Lung (tissue), 12 donors: Measurements from ENCODE around the gene FAM210A. TPM values are rescaled to one million over a fixed set of nuclear protein-coding genes. Genes with fewer than 3 reads are reported as not detected.

Experiments
- ATAC-seq: fragments of 200-7000 bp; cut with Tn5 transposase; one replicate; pipeline ENCODE4 v1.9.1; 2020; ENCODE audit warnings: moderate number of reproducible peaks; ENCODE audit not compliant: insufficient read depth, low FRiP score
- DNase-seq, 3 donors: peaks; one replicate each; pipeline ENCODE4 v3.0.0-alpha.2; 2013 to 2017
- H3K27ac ChIP-seq, 2 donors: one replicate each; pipeline ENCODE4 v1.5.1; 2013; ENCODE audit warnings: mild to moderate bottlenecking in 2 of 2, moderate library complexity in 2 of 2, control low read depth in 1 of 2, inconsistent platforms in 1 of 2, low read depth in 1 of 2, low read length in 1 of 2
- H3K27me3 ChIP-seq, 3 donors: one replicate each; pipeline ENCODE4 v1.5.1; 2013; ENCODE audit warnings: low read length in 2 of 3; ENCODE audit not compliant: control insufficient read depth in 3 of 3, insufficient read depth in 3 of 3
- H3K36me3 ChIP-seq, 4 donors: one replicate each; pipeline ENCODE4 v1.5.1; 2013; ENCODE audit warnings: low read length in 4 of 4, mild to moderate bottlenecking in 1 of 4, moderate library complexity in 1 of 4; ENCODE audit not compliant: control insufficient read depth in 4 of 4, insufficient read depth in 4 of 4
- H3K4me1 ChIP-seq, 5 donors: one replicate each; pipeline ENCODE4 v1.5.1; 2013; ENCODE audit warnings: low read length in 5 of 5, mild to moderate bottlenecking in 2 of 5, moderate library complexity in 1 of 5; ENCODE audit not compliant: control insufficient read depth in 5 of 5, insufficient read depth in 5 of 5
- H3K4me3 ChIP-seq: one replicate; pipeline ENCODE4 v1.5.1; 2013; ENCODE audit warnings: mild to moderate bottlenecking, control low read depth, moderate library complexity
- H3K9ac ChIP-seq, 2 donors: one replicate each; pipeline ENCODE4 v1.5.1; 2013; ENCODE audit warnings: low read length in 2 of 2, control low read depth in 1 of 2; ENCODE audit not compliant: insufficient read depth in 1 of 2
- H3K9me3 ChIP-seq, 4 donors: one replicate each; pipeline ENCODE4 v1.5.1; 2013; ENCODE audit warnings: low read length in 3 of 4, mild to moderate bottlenecking in 1 of 4, moderate library complexity in 1 of 4; ENCODE audit not compliant: control insufficient read depth in 4 of 4, insufficient read depth in 3 of 4
- CTCF ChIP-seq: IDR thresholded peaks from 2 replicates; pipeline ENCODE4 v1.5.1; 2012; ENCODE audit warnings: mild to moderate bottlenecking; ENCODE audit errors: control extremely low read depth, extremely low read depth
- WGBS, 2 donors: extraction: QIAGEN DNeasy Blood & Tissue Kit; methylation state at CpG; one replicate each; pipeline ENCODE4 v1.1.7; 2013; 5-methylcytosine and 5-hydroxymethylcytosine counted together
- polyA plus RNA-seq, 2 donors: library from polyadenylated mRNA; stranded (reverse); fragments of 200-250 nt; gene quantifications; one replicate each; pipeline ENCODE4 v1.2.1, GENCODE V29; 2013
- total RNA-seq, 2 donors: library from RNA; depleted of rRNA in 1 of 2; stranded (reverse); fragments of >200 nt in 1 of 2; gene quantifications; one replicate each; pipeline ENCODE4 v1.2.1, GENCODE V29; 2014 to 2021
- donor health status: control.
- donor health status: control.
- donor health status: Bipolar disorder and iron deficiency.
- donor health status: healthy.
- donor health status: DM: yes; HTN: yes; CAD: no.

FAM210A gene
- total and polyA plus RNA-seq, 4 donors = 4.2 to 20.2 (median 8.4) TPM

- H3K27ac ChIP-seq = peak overlapping the region in 1 of 2 donors; percentile 42
- H3K4me1 ChIP-seq = peaks cover 0 to 28% (median 12%) of the 10 kb centered on the region in 5 donors
- DNase-seq (no peak), ATAC-seq (no peak)
- WGBS, 2 donors = 92% methylated on average over 15 of the region's 15 CpGs
- peaks cover 0 to 7% (median 0%) of the 10 kb centered on the region in 4 donors for H3K36me3 ChIP-seq
- H3K9me3 ChIP-seq = peaks cover 0 to 2% (median 0%) of the 10 kb centered on the region in 4 donors
- TF ChIP-seq CTCF = no peak
- H3K4me3 ChIP-seq = no peak overlapping the region
- H3K9ac ChIP-seq = no peak overlapping the region
- no peaks in the 10 kb centered on the region for H3K27me3 ChIP-seq
Observed at GRCh38 chr18:13642440-13642827, 83.9 kb downstream of the FAM210A start.

DNA sequence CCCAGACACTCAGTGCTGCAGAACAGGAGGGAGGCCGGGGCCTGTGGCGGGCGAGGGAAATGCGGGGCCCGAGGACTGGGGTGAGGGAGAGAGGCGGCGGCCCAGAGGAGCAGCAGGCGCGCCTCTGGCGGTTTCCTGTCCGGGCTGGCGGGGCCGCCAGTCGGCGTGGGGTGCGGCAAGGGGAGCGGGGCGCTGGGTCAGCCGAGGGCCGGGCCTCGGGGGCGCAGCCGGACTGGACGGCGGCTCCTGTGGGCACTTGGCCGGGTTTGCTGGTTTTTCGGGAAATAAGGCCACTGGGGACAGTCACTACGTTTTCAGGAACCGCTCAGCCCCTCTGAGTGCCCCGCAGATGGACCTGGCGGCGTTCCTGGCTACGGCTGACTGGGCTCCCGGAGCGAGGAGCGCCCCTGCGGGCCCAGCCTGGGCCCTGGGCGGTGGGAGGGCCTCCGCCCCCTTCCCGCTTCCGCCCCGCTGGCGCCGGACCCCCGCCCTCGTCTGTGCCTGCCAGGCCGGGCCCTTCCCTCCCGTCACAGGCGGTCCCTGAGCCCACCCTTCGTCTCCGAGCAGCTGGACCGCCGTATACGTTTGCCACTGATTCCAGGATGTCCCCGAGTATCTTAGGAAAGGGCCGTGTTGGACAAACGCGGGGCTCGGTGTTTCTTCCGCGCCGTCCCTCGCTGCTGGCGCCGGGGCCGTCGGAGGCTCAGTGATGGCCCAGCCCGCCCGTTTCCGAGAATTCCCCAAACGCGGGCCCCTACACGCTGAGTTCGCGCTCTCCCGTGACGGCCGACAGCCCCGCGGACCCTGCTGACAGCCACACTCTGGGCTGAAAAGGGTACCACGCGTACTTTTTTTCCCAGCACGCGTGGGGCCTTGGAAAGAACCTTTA lies 84.6 kb downstream of the FAM210A start:
- no peak for TF ChIP-seq CTCF
- DNase-seq (peak; percentile 67 to 77 (median 77)), ATAC-seq (peak; percentile 65)
- H3K36me3 ChIP-seq = peaks cover 0 to 7% (median 0%) of the 10 kb centered on the region in 4 donors
- H3K4me1 ChIP-seq = peaks cover 0 to 28% (median 12%) of the 10 kb centered on the region in 5 donors
- H3K4me3 ChIP-seq = peak overlapping the region; percentile 22
- peak overlapping the region in 1 of 2 donors; percentile 42 for H3K27ac ChIP-seq
- no peaks in the 10 kb centered on the region for H3K27me3 ChIP-seq
- H3K9ac ChIP-seq = peak overlapping the region; percentile 3 to 56
- 17 to 21% methylated on average over 80 to 84 of the region's 84 CpGs for WGBS, 2 donors
- H3K9me3 ChIP-seq = peaks cover 0 to 2% (median 0%) of the 10 kb centered on the region in 4 donors

DNA sequence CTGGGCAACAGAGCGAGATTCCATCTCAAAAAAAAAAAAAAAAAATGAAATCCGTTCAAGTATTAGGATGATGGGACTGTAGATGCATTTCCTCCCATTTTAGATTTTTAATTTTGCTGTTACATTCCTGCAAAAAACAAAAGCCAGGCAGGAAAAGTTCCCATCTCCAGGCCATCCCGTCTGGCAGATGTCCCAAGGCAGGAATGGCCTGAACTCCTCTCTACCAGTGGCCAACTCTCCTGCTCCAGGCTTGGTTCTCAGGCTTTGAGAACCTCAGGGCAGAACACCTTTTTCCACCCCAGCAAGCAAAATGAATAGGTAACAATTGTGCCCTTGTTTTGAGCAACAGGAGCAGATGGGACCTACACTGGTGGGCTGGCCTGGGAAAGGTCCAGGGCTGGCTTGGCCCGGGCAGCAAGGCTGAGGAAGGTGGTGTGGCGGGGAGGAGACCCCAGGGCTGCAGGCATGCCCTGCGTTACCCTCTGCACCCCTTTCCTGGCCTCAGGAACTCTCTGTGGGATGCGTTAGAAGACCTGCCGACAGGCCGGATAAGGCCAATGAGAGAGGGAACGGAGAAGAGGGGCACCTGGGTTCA lies 86.0 kb downstream of the FAM210A start:
- ATAC-seq = no peak
- H3K4me3 ChIP-seq = no peak overlapping the region
- peaks cover 0 to 3% (median 0%) of the 10 kb centered on the region in 4 donors for H3K36me3 ChIP-seq
- no peak for DNase-seq
- TF ChIP-seq CTCF = no peak
- H3K27me3 ChIP-seq = no peaks in the 10 kb centered on the region
- no peak overlapping the region for H3K27ac ChIP-seq
- WGBS, 2 donors = 85 to 87% methylated on average over 10 of the region's 10 CpGs
- peaks cover 0 to 2% (median 0%) of the 10 kb centered on the region in 4 donors for H3K9me3 ChIP-seq
- H3K9ac ChIP-seq = no peak overlapping the region
- H3K4me1 ChIP-seq = peaks cover 0 to 28% (median 12%) of the 10 kb centered on the region in 5 donors
